HG03135 (cell line): Measurements from ENCODE around the gene CR2.
"Not testable (repeated sequence)": the region's sequence is repeated elsewhere in the genome, so short reads cannot be mapped to it uniquely, and the experiment has no call there.

Experiments
- ATAC-seq: cut with Tn5 transposase; IDR thresholded peaks from one replicate; pipeline ENCODE4 v1.9.1; 2021; ENCODE audit warnings: mild to moderate bottlenecking, moderate library complexity; ENCODE audit not compliant: unreplicated experiment

The CR2 gene

GRCh38 chr1:207444514-207445217 lies 9.5 kb upstream of the CR2 start:
- no peak for ATAC-seq

- peak; percentile 11 for ATAC-seq
These were observed 450 bp upstream of the CR2 start for GRCh38 chr1:207453710-207454045.

DNA sequence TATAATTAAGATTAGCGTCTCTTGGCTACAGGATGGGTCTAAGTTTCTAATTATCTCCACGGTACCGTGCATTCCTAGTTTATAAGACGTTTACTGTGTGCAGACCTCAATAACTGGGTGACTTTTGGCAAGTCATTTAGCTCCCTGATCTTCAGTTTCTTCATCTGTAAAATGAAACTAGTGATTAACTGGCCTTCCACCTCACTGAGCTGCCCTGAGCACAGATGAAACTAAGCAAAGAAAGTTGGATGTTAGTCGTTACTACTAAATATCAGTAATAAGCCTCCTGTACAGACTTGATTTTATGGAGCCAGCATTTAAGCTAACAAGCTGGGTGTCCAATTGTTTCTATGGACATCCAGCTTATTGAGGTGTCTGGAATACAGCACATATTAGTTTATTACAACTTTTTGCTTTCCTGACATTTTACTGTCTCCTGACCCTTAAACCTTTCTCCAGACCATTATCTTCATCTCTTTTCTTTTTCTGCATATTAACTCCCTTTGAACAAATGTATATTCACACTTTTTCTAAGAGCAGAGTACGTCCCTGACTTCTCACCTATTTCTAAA lies 1.1 kb downstream of the CR2 start:
- ATAC-seq, result no peak

DNA sequence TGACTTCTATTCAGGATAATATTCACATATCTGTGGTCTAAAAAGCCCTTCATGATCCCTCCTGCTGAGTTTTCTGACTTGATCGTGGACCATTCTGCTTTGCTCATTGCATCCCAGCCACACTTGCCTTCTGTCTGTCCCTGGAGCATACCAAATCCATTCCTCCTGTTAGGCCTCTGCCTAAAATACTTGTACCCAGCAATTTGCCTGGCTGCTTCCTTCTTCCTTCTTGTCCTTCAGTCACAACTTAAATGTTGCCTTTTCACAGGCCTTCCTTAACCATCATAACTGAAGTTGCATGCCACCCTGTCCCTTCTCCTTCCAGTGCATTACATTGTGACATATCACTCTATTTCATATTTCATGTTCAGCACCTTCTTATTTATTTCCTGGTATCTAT lies 4.3 kb downstream of the CR2 start:
- no peak for ATAC-seq

DNA sequence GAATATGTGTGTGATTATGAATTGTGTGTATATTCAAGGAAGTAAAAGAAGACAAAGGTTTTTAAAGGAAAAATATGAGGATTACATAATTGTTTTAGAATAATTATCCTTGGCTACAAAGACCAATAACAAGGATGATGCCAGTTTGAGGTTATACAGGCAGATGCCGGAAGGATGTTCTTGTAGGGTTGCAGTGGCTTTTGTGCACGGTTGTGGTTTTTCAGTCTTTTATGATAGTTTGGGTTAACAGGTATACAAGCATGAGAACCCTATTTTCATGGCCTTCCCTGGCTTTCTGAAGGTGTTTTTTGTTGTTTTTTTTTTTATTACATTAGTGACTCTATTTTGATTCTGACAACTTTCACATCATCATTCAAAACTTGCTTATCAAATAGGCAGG lies 4.9 kb downstream of the CR2 start:
- ATAC-seq, result no peak

GRCh38 chr1:207461649-207462048 lies 7.5 kb downstream of the CR2 start:
- ATAC-seq, result no peak

DNA sequence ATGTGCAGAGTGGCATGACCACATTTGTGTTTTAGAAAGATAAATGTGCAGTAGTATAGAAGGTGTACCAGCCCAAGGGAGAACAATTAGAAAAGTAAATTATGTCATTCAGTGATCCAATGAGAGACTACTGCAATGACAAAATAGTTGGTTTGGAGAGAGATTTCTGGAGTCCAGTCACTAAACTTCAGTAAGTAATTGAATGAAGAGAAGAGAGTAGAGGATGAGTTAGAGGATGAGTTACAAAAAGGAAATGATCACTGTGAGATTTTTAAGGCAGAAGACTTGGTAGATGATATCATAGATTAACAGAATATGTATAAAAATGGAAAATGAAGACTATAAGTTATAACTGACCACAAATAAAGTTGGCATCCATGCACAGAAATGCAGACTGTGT lies 8.4 kb downstream of the CR2 start:
- ATAC-seq, result no peak

GRCh38 chr1:207463021-207463420 lies 8.9 kb downstream of the CR2 start:
- no peak for ATAC-seq

DNA sequence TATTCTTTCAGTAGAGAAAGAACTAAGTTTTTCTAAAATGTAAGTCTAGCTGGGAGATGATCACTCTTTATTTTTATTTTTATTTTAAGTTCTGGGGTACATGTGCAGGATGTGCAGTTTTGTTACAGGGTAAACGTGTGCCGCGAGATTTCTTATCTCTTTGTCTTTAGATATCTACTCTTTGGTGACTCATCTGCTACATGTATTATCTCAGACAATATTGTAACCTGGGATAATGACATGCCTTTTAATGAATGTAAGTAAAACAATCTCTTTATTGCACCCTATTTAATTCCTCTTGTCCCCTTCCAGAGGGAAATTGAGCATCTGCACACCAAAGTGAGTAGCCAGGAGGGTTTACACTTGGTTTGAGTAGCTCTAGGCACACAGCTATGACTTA lies 9.4 kb downstream of the CR2 start:
- ATAC-seq, result no peak

GRCh38 chr1:207470927-207471326 lies 16.8 kb downstream of the CR2 start:
- no peak for ATAC-seq

- no peak for ATAC-seq
These were observed 20.1 kb downstream of the CR2 start for GRCh38 chr1:207474210-207474609.

- ATAC-seq, result no peak
These were observed 32.1 kb downstream of the CR2 start for GRCh38 chr1:207486198-207486597.

DNA sequence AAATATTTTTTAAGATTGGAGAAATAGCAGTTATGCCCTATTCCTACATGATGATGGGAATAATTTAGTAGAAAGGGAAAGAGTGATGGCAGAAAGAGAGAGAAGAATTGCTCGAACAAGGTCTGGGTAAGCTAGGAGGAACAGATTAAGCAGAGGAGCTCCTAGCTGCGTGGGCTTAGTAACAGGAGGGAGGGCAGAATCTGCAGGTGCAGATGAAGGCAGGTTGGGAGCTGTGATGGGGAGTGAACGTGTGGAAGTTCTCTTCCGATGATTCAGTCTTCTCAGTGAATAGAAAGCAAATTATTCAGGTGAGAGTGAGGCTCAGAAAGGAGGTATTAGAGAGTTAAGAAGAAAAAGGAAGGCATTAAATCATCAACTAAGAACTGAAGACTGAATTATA lies 33.5 kb downstream of the CR2 start:
- ATAC-seq, result no peak

DNA sequence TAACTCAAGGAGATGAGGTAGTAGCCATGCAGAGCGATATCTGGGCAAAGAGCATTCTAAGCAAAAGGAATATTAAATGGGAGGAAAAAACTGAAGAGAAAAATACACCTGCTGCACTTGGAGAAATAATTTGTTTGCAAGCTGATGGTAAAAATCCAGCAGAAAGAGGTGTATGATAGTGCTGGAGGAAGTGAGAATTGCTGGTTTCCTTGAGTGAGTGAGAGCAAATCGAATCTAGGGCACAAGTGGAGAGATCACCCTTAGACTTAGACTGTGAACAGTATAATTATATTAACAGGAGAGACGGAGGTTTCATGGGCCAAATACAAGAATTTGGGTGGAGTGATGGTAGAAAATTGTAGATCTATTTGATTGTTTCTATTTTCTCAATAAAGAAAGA lies 39.1 kb downstream of the CR2 start:
- no peak for ATAC-seq

- no peak for ATAC-seq
These were observed 40.0 kb downstream of the CR2 start for GRCh38 chr1:207494171-207494570.

DNA sequence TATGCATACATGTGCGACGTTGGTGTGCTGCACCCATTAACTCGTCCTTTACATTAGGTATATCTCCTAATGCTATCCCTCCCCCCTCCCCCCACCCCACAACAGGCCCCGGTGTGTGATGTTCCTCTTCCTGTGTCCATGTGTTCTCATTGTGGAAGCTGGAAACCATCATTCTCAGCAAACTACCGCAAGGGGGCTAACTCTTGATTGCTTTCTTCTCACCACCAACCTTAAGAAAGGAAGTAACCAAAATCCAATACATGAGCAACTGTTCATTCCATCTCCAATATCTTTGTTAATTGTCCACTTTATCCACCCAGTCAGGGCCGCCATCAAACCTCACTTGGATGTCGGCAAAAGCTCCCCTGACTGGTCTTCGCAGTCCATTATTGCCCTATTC lies 41.2 kb downstream of the CR2 start:
- ATAC-seq, result not testable (repeated sequence)

DNA sequence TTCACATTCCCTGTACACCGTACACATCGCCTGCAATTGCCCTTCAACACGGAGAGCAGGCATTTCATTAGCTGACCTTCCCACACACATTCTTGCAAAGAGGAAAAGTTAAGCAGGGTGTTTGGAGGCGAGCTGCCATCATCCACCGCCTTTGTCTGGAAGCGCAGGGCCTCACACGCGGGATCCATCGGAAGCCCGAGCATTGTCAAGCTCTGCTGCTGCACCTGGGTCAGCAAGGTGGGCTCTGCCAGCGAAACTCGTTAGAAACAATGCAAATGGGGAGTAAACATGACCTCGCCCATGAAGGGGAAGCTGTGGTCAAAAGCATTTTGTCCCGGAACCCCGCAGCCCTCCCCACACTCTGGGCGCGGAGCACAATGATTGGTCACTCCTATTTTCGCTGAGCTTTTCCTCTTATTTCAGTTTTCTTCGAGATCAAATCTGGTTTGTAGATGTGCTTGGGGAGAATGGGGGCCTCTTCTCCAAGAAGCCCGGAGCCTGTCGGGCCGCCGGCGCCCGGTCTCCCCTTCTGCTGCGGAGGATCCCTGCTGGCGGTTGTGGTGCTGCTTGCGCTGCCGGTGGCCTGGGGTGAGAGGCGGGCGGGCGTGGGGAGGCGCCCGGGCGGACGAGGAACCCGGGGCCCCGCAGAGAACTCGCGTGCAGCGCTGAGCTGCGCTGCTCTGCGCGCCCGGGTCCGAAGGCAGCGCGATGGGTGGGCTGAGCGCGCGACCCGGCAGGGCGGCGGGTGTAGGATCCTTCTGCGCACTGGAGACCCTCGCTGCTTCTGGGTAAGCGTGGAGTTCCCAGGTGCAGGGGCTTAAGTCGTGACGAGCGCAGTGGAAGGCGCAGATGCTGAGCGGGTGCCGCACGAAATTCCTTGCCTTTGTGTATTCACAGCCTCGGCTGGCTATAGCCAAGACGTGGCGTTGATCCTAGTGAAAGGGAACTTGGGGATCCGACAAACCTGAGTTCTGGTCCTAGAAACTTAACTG lies 42.0 kb downstream of the CR2 start, which contains the start of gene CR1:
Gene CR1 (plus strand): TSS at position 357 of the 992 bp plus-strand sequence. CDS start 111 bp downstream, at position 468.
- ATAC-seq, result peak; percentile 51

DNA sequence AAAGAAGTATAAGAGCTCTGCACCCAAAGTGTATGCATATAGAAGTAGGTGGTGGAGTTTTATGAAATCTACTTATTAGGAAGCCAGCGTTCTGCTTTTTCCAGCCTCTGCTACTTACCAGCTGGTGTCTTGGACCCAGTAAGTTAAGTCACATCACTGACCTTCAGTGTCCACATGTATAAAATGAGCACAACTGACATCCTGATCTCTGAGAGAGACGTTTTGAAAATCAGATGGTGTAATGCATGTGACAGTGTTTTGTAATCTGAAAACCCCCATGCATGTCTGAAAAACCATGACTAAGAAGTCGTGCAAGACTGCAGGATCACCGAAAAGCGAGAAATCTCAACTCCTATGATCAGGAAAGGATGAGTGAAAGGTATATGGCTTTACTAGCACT lies 43.8 kb downstream of the CR2 start:
- no peak for ATAC-seq

- no peak for ATAC-seq
These were observed 45.4 kb downstream of the CR2 start for GRCh38 chr1:207499573-207499972.

DNA sequence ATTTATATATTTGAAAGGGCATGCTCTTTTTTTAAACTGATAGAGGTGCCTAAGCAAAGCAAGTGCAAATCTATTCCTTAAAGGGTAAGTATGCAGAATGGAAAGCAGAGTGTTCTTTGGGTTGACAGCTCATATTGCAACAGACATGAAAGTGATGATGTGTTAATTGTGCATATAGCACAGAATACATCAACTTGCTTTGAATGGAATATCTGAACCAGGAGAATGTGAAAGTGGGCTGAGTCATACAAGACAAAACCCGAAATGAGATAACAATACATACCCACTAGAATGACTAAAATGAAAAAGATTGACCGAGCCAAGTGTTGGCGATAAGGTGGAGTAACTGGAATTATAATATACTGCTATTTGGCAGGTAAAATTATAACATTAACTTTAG lies 46.2 kb downstream of the CR2 start:
- ATAC-seq, result no peak

DNA sequence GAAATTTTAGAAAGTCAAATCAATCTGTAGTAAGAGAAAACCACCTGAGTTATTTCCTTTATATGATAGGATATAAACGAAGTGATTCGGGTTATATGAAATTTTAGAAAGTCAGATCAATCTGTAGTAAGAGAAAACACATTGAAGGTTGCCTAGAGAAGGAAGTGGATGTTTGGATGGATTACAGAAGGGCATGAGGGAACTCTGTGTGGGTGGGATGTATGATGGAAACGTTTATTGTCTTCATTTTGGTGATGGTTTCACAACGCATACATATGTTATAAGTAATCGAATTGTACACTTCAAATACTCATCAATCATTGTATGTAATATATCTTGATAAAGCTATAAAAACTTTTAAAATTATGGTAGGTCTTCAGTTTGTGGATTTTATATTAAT lies 46.9 kb downstream of the CR2 start:
- no peak for ATAC-seq

DNA sequence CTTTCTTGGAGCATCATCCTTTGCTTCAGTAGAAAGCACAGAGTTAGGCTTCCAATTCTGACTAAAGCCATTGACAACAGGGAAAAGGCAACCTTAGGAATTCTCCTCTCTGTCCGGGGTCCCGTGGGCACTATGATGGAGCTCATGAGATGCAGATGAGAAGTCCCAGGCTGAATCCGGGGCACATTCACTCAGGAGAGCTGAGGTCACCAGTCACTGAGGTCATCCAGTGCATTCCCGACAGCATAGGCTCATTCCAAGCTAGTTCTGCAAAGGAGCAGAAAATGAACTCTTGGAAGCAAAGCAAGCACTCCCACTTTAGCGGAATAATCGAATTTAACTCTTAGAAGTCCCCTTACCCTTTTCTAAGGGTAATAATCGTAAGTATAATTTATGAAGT lies 48.6 kb downstream of the CR2 start:
- ATAC-seq, result no peak
